ENCODE results near the gene MTG2. TPM values are rescaled to one million over a fixed set of nuclear protein-coding genes. Genes with fewer than 3 reads are reported as not detected.

MTG2 gene
- polyA plus RNA-seq, 2 donors: 19.4 to 25.4 TPM

GRCh38 chr20:62151835-62152364 lies 30.9 kb upstream of the MTG2 start:
- Histone ChIP-seq H3K36me3 (ENCODE audit: control insufficient read depth in 2 of 2, insufficient read depth in 2 of 2, low read length in 1 of 2) (no peaks in the 10 kb centered on the region), H3K4me1 (ENCODE audit: control insufficient read depth in 2 of 2, insufficient read depth in 2 of 2, low read length in 1 of 2) (peaks cover 5 to 29% of the 10 kb centered on the region in 2 donors), H3K27me3 (ENCODE audit: control insufficient read depth in 1 of 2, insufficient read depth in 2 of 2, low read length in 2 of 2) (no peaks in the 10 kb centered on the region), H3K4me3 (ENCODE audit: low read depth in 1 of 2, low read length in 2 of 2) (no peak overlapping the region), H3K27ac (ENCODE audit: low read depth in 2 of 2, low read length in 1 of 2) (no peak overlapping the region), H3K9me3 (ENCODE audit: control insufficient read depth in 2 of 2, insufficient read depth in 1 of 2, low read depth in 1 of 2, low read length in 1 of 2) (no peaks in the 10 kb centered on the region)
- 86 to 90% methylated on average over 23 of the region's 23 CpGs for WGBS, 2 donors

- Histone ChIP-seq H3K4me3 (ENCODE audit: low read depth in 1 of 2, low read length in 2 of 2) (no peak overlapping the region), H3K27ac (ENCODE audit: low read depth in 2 of 2, low read length in 1 of 2) (no peak overlapping the region), H3K4me1 (ENCODE audit: control insufficient read depth in 2 of 2, insufficient read depth in 2 of 2, low read length in 1 of 2) (peaks cover 8 to 21% of the 10 kb centered on the region in 2 donors), H3K27me3 (ENCODE audit: control insufficient read depth in 1 of 2, insufficient read depth in 2 of 2, low read length in 2 of 2) (no peaks in the 10 kb centered on the region), H3K36me3 (ENCODE audit: control insufficient read depth in 2 of 2, insufficient read depth in 2 of 2, low read length in 1 of 2) (peaks cover 0 to 4% of the 10 kb centered on the region in 2 donors), H3K9me3 (ENCODE audit: control insufficient read depth in 2 of 2, insufficient read depth in 1 of 2, low read depth in 1 of 2, low read length in 1 of 2) (no peaks in the 10 kb centered on the region)
- WGBS, 2 donors: 72 to 84% methylated on average over 29 of the region's 29 CpGs
Observed at GRCh38 chr20:62155428-62156253, 27.2 kb upstream of the MTG2 start.

GRCh38 chr20:62156254-62156556 lies 26.6 kb upstream of the MTG2 start:
- no peak overlapping the region for H3K4me3 ChIP-seq (ENCODE audit: low read depth in 1 of 2, low read length in 2 of 2)
- peaks cover 0 to 4% of the 10 kb centered on the region in 2 donors for H3K36me3 ChIP-seq (ENCODE audit: control insufficient read depth in 2 of 2, insufficient read depth in 2 of 2, low read length in 1 of 2)
- H3K9me3 ChIP-seq (ENCODE audit: control insufficient read depth in 2 of 2, insufficient read depth in 1 of 2, low read depth in 1 of 2, low read length in 1 of 2): no peaks in the 10 kb centered on the region
- H3K27me3 ChIP-seq (ENCODE audit: control insufficient read depth in 1 of 2, insufficient read depth in 2 of 2, low read length in 2 of 2): no peaks in the 10 kb centered on the region
- WGBS, 2 donors: 79 to 88% methylated on average over 3 of the region's 3 CpGs
- H3K4me1 ChIP-seq (ENCODE audit: control insufficient read depth in 2 of 2, insufficient read depth in 2 of 2, low read length in 1 of 2): peaks cover 8 to 27% of the 10 kb centered on the region in 2 donors
- H3K27ac ChIP-seq (ENCODE audit: low read depth in 2 of 2, low read length in 1 of 2): no peak overlapping the region

GRCh38 chr20:62156592-62157386 lies 26.0 kb upstream of the MTG2 start:
- WGBS, 2 donors: 57 to 58% methylated on average over 24 of the region's 24 CpGs
- H3K9me3 ChIP-seq (ENCODE audit: control insufficient read depth in 2 of 2, insufficient read depth in 1 of 2, low read depth in 1 of 2, low read length in 1 of 2): no peaks in the 10 kb centered on the region
- no peaks in the 10 kb centered on the region for H3K27me3 ChIP-seq (ENCODE audit: control insufficient read depth in 1 of 2, insufficient read depth in 2 of 2, low read length in 2 of 2)
- H3K36me3 ChIP-seq (ENCODE audit: control insufficient read depth in 2 of 2, insufficient read depth in 2 of 2, low read length in 1 of 2): peaks cover 0 to 8% of the 10 kb centered on the region in 2 donors
- peaks cover 10 to 31% of the 10 kb centered on the region in 2 donors for H3K4me1 ChIP-seq (ENCODE audit: control insufficient read depth in 2 of 2, insufficient read depth in 2 of 2, low read length in 1 of 2)
- no peak overlapping the region for H3K4me3 ChIP-seq (ENCODE audit: low read depth in 1 of 2, low read length in 2 of 2)
- H3K27ac ChIP-seq (ENCODE audit: low read depth in 2 of 2, low read length in 1 of 2): no peak overlapping the region

- Histone ChIP-seq H3K36me3 (ENCODE audit: control insufficient read depth in 2 of 2, insufficient read depth in 2 of 2, low read length in 1 of 2) (peaks cover 0 to 10% of the 10 kb centered on the region in 2 donors), H3K9me3 (ENCODE audit: control insufficient read depth in 2 of 2, insufficient read depth in 1 of 2, low read depth in 1 of 2, low read length in 1 of 2) (no peaks in the 10 kb centered on the region), H3K4me3 (ENCODE audit: low read depth in 1 of 2, low read length in 2 of 2) (no peak overlapping the region), H3K27me3 (ENCODE audit: control insufficient read depth in 1 of 2, insufficient read depth in 2 of 2, low read length in 2 of 2) (no peaks in the 10 kb centered on the region), H3K4me1 (ENCODE audit: control insufficient read depth in 2 of 2, insufficient read depth in 2 of 2, low read length in 1 of 2) (peaks cover 10 to 27% of the 10 kb centered on the region in 2 donors), H3K27ac (ENCODE audit: low read depth in 2 of 2, low read length in 1 of 2) (no peak overlapping the region)
- WGBS, 2 donors: 84 to 90% methylated on average over 25 of the region's 25 CpGs
Observed at GRCh38 chr20:62157387-62158087, 25.3 kb upstream of the MTG2 start.

- no peak overlapping the region for H3K4me3 ChIP-seq (ENCODE audit: low read depth in 1 of 2, low read length in 2 of 2)
- no peak overlapping the region for H3K27ac ChIP-seq (ENCODE audit: low read depth in 2 of 2, low read length in 1 of 2)
- H3K36me3 ChIP-seq (ENCODE audit: control insufficient read depth in 2 of 2, insufficient read depth in 2 of 2, low read length in 1 of 2): peaks cover 0 to 15% of the 10 kb centered on the region in 2 donors
- 96% methylated on average over 12 of the region's 12 CpGs for WGBS, 2 donors
- no peaks in the 10 kb centered on the region for H3K27me3 ChIP-seq (ENCODE audit: control insufficient read depth in 1 of 2, insufficient read depth in 2 of 2, low read length in 2 of 2)
- peaks cover 10 to 27% of the 10 kb centered on the region in 2 donors for H3K4me1 ChIP-seq (ENCODE audit: control insufficient read depth in 2 of 2, insufficient read depth in 2 of 2, low read length in 1 of 2)
- no peaks in the 10 kb centered on the region for H3K9me3 ChIP-seq (ENCODE audit: control insufficient read depth in 2 of 2, insufficient read depth in 1 of 2, low read depth in 1 of 2, low read length in 1 of 2)
Observed at GRCh38 chr20:62158088-62158400, 24.8 kb upstream of the MTG2 start.

GRCh38 chr20:62158541-62158940 lies 24.3 kb upstream of the MTG2 start:
- Histone ChIP-seq H3K4me3 (ENCODE audit: low read depth in 1 of 2, low read length in 2 of 2) (no peak overlapping the region), H3K27me3 (ENCODE audit: control insufficient read depth in 1 of 2, insufficient read depth in 2 of 2, low read length in 2 of 2) (no peaks in the 10 kb centered on the region), H3K9me3 (ENCODE audit: control insufficient read depth in 2 of 2, insufficient read depth in 1 of 2, low read depth in 1 of 2, low read length in 1 of 2) (no peaks in the 10 kb centered on the region), H3K27ac (ENCODE audit: low read depth in 2 of 2, low read length in 1 of 2) (no peak overlapping the region), H3K36me3 (ENCODE audit: control insufficient read depth in 2 of 2, insufficient read depth in 2 of 2, low read length in 1 of 2) (peaks cover 0 to 19% of the 10 kb centered on the region in 2 donors), H3K4me1 (ENCODE audit: control insufficient read depth in 2 of 2, insufficient read depth in 2 of 2, low read length in 1 of 2) (peaks cover 10 to 27% of the 10 kb centered on the region in 2 donors)
- WGBS, 2 donors: 95% methylated on average over 22 of the region's 22 CpGs

- no peaks in the 10 kb centered on the region for H3K9me3 ChIP-seq (ENCODE audit: control insufficient read depth in 2 of 2, insufficient read depth in 1 of 2, low read depth in 1 of 2, low read length in 1 of 2)
- peak overlapping the region in 1 of 2 donors; percentile 78 for H3K27ac ChIP-seq (ENCODE audit: low read depth in 2 of 2, low read length in 1 of 2)
- H3K4me3 ChIP-seq (ENCODE audit: low read depth in 1 of 2, low read length in 2 of 2): no peak overlapping the region
- 92% methylated on average over 9 to 11 of the region's 11 CpGs for WGBS, 2 donors
- peaks cover 10 to 27% of the 10 kb centered on the region in 2 donors for H3K4me1 ChIP-seq (ENCODE audit: control insufficient read depth in 2 of 2, insufficient read depth in 2 of 2, low read length in 1 of 2)
- peaks cover under 1 to 22% of the 10 kb centered on the region in 2 donors for H3K36me3 ChIP-seq (ENCODE audit: control insufficient read depth in 2 of 2, insufficient read depth in 2 of 2, low read length in 1 of 2)
- no peaks in the 10 kb centered on the region for H3K27me3 ChIP-seq (ENCODE audit: control insufficient read depth in 1 of 2, insufficient read depth in 2 of 2, low read length in 2 of 2)
Observed at GRCh38 chr20:62159052-62159451, 23.8 kb upstream of the MTG2 start.

- Histone ChIP-seq H3K4me3 (ENCODE audit: low read depth in 1 of 2, low read length in 2 of 2) (no peak overlapping the region), H3K9me3 (ENCODE audit: control insufficient read depth in 2 of 2, insufficient read depth in 1 of 2, low read depth in 1 of 2, low read length in 1 of 2) (no peaks in the 10 kb centered on the region), H3K36me3 (ENCODE audit: control insufficient read depth in 2 of 2, insufficient read depth in 2 of 2, low read length in 1 of 2) (peaks cover 9 to 29% of the 10 kb centered on the region in 2 donors), H3K27me3 (ENCODE audit: control insufficient read depth in 1 of 2, insufficient read depth in 2 of 2, low read length in 2 of 2) (no peaks in the 10 kb centered on the region), H3K4me1 (ENCODE audit: control insufficient read depth in 2 of 2, insufficient read depth in 2 of 2, low read length in 1 of 2) (peaks cover 10 to 27% of the 10 kb centered on the region in 2 donors), H3K27ac (ENCODE audit: low read depth in 2 of 2, low read length in 1 of 2) (peak overlapping the region; percentile 47 to 78)
- WGBS, 2 donors: 45 to 57% methylated on average over 14 of the region's 14 CpGs
Observed at GRCh38 chr20:62159839-62160238, 23.0 kb upstream of the MTG2 start.

Measured in esophagus (tissue), 2 donors.